Measurements from ENCODE around the gene LTBP3.
"Not testable (repeated sequence)": the region's sequence is repeated elsewhere in the genome, so short reads cannot be mapped to it uniquely, and the experiment has no call there.

LTBP3 gene

DNA sequence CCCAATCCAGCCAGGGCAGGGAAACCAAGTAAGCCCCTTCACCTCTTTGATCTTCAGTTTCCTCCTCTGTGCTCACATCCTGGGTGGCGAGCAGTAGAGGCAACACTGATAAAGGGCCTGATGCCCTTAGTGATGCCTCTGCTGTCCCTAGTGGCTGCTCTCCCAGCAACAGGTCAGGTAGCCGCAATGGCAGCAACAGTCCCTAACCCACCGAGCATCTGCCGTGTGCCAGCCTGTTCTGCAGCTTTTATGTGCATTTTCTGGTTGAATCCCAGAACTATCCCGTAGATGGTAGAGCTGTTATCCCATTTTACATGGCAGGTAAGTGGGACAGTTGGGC, 28.0 kb downstream of the LTBP3 start:
- Histone ChIP-seq H3K9me3 (ENCODE audit: low read depth, low read length) (no peaks in the 10 kb centered on the region), H3K36me3 (ENCODE audit: insufficient read depth, low read length) (peaks cover 8% of the 10 kb centered on the region; the same call in 1 of the 2 replicates), H3K9ac (ENCODE audit: insufficient read length) (no peak overlapping the region), H3K27ac (no peak overlapping the region), H3K4me3 (no peak overlapping the region)
- DNase-seq (ENCODE audit: low read depth, low spot score) = no peak
- no peak for TF ChIP-seq FOXP2 (optimal IDR thresholded peaks at IDR 0.05; ENCODE audit: control extremely low read depth, extremely low read length, insufficient read depth)
- TF ChIP-seq EZH2 (IDR thresholded peaks at IDR 0.05) = no peak
- no peak for TF ChIP-seq POLR2AphosphoS5 (IDR thresholded peaks at IDR 0.05; ENCODE audit: borderline replicate concordance, low read depth, low read length)

DNA sequence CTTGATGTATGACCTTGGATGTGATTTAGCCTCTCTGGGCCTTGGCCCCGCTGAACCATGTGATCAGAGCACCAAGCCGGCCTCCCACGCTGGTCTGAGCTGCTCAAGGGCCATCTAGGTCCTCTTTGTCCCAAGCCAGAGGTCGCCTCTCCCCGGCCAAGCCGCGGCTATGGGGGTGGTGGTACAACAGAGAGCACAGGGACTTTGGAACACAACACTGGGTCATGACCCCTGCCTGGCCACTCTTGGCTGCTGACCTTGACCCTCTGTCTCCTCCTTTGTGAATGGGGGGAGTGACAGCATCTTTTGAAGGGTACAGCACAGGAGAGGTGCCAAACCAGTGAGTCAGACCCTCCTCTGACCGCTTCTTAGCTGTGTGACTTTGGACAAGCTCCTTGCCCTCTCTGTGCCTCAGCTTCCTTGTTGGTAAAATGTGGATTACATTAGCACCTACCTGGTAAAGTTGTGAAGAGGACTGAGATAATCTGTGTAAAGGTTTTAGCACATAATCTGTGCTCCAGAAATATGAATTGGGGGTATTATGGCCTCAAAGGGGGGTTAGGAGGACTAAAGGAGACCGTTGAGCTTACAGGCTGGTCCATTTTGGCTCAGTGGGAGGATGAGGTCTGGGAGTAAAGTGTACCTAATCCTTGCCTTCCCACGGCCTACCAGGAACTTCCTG, 28.5 kb downstream of the LTBP3 start:
- peaks cover 8% of the 10 kb centered on the region; the same call in 1 of the 2 replicates for H3K36me3 ChIP-seq (ENCODE audit: insufficient read depth, low read length)

DNA sequence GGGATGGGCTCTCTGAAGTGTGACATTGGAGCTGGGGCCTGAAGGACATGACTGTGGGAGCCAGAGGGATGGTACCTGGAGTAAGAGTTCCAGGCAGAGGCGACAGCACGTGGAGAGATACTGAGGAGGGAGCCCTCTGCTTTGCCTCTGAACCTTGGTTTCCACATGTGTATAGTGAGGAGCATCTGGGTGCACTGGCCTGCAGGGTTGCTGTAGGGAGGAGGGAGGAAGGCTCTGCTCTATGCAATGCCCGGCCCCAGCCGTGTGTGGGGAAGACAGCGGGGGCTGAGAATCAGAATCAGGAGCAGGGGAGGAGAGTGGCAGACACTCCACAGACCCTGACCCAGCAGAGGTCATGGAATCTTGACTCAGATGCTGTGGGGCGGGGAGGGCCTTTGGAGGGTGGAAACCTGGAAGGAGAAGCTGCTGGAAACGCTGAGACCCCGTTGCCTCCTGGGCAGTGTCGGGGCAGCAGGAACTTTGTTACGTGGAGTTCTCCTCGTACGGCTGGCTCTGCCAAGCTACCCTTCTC, 29.3 kb downstream of the LTBP3 start:
- TF ChIP-seq POLR2AphosphoS5 (IDR thresholded peaks at IDR 0.05; ENCODE audit: borderline replicate concordance, low read depth, low read length) = no peak
- TF ChIP-seq EZH2 (IDR thresholded peaks at IDR 0.05) = no peak
- no peak for TF ChIP-seq FOXP2 (optimal IDR thresholded peaks at IDR 0.05; ENCODE audit: control extremely low read depth, extremely low read length, insufficient read depth)
- Histone ChIP-seq H3K36me3 (ENCODE audit: insufficient read depth, low read length) (peaks cover 8% of the 10 kb centered on the region; the same call in 1 of the 2 replicates), H3K9me3 (ENCODE audit: low read depth, low read length) (no peaks in the 10 kb centered on the region), H3K27ac (no peak overlapping the region), H3K4me3 (no peak overlapping the region), H3K9ac (ENCODE audit: insufficient read length) (no peak overlapping the region)
- DNase-seq (ENCODE audit: low read depth, low spot score) = no peak

More for the DNA sequence above, 28.5 kb downstream of the LTBP3 start:
- Histone ChIP-seq H3K4me3 (no peak overlapping the region), H3K27ac (no peak overlapping the region), H3K9me3 (ENCODE audit: low read depth, low read length) (no peaks in the 10 kb centered on the region), H3K9ac (ENCODE audit: insufficient read length) (no peak overlapping the region)
- DNase-seq (ENCODE audit: low read depth, low spot score) = no peak
- TF ChIP-seq EZH2 (IDR thresholded peaks at IDR 0.05) (no peak), POLR2AphosphoS5 (IDR thresholded peaks at IDR 0.05; ENCODE audit: borderline replicate concordance, low read depth, low read length) (no peak), FOXP2 (optimal IDR thresholded peaks at IDR 0.05; ENCODE audit: control extremely low read depth, extremely low read length, insufficient read depth) (no peak)

DNA sequence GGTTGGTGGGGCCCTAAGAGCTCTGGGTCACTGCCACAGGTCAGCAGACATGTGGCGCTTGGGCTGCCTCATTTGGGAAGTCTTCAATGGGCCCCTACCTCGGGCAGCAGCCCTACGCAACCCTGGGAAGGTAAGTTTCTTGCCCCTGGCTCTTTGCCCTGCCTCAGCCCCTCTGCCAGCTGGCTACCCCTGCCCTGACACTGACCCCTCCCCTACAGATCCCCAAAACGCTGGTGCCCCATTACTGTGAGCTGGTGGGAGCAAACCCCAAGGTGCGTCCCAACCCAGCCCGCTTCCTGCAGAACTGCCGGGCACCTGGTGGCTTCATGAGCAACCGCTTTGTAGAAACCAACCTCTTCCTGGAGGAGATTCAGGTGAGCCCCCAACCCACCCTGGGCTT, 31.4 kb downstream of the LTBP3 start:
- DNase-seq (ENCODE audit: low read depth, low spot score) = no peak
- Histone ChIP-seq H3K27ac (no peak overlapping the region), H3K9ac (ENCODE audit: insufficient read length) (no peak overlapping the region), H3K36me3 (ENCODE audit: insufficient read depth, low read length) (peaks cover 6% of the 10 kb centered on the region; the same call in 1 of the 2 replicates), H3K4me3 (no peak overlapping the region), H3K9me3 (ENCODE audit: low read depth, low read length) (no peaks in the 10 kb centered on the region)
- TF ChIP-seq FOXP2 (optimal IDR thresholded peaks at IDR 0.05; ENCODE audit: control extremely low read depth, extremely low read length, insufficient read depth) (no peak), POLR2AphosphoS5 (IDR thresholded peaks at IDR 0.05; ENCODE audit: borderline replicate concordance, low read depth, low read length) (no peak), EZH2 (IDR thresholded peaks at IDR 0.05) (no peak)

DNA sequence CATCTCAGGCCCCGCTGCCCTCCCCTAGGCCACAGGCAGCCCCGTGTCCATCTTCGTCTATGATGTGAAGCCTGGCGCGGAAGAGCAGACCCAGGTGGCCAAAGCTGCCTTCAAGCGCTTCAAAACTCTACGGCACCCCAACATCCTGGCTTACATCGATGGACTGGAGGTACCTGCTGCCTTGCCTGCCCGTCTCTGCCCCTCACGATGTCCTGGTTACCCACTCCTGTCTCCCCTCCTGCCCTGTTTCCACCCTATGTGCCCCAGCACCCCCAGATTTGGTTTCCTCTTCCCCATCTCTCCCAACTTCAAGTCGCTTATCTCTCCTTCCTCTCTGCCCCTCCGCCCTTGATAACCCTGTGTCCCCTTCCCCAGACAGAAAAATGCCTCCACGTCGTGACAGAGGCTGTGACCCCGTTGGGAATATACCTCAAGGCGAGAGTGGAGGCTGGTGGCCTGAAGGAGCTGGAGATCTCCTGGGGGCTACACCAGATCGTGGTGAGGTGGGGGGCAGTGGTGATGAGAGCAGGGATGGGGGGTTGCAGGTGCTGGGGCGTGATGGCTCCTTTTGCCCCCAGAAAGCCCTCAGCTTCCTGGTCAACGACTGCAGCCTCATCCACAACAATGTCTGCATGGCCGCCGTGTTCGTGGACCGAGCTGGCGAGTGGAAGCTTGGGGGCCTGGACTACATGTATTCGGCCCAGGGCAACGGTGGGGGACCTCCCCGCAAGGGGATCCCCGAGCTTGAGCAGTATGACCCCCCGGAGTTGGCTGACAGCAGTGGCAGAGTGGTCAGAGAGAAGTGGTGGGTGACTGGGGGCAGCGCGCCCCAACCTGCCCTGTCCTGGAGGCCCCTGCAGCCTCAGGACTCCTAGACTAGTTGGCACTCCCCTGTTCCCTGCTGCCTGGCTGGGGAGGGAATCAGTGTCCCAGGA, 32.3 kb downstream of the LTBP3 start:
- peak overlapping the region; percentile 97 for H3K9ac ChIP-seq (ENCODE audit: insufficient read length)
- H3K9me3 ChIP-seq (ENCODE audit: low read depth, low read length) = no peaks in the 10 kb centered on the region
- no peak for TF ChIP-seq EZH2 (IDR thresholded peaks at IDR 0.05)
- TF ChIP-seq FOXP2 (optimal IDR thresholded peaks at IDR 0.05; ENCODE audit: control extremely low read depth, extremely low read length, insufficient read depth) = no peak
- DNase-seq (ENCODE audit: low read depth, low spot score) = no peak
- H3K27ac ChIP-seq = no peak overlapping the region
- peak overlapping the region; percentile 94 for H3K4me3 ChIP-seq
- peaks cover 6% of the 10 kb centered on the region; the same call in 1 of the 2 replicates for H3K36me3 ChIP-seq (ENCODE audit: insufficient read depth, low read length)

DNA sequence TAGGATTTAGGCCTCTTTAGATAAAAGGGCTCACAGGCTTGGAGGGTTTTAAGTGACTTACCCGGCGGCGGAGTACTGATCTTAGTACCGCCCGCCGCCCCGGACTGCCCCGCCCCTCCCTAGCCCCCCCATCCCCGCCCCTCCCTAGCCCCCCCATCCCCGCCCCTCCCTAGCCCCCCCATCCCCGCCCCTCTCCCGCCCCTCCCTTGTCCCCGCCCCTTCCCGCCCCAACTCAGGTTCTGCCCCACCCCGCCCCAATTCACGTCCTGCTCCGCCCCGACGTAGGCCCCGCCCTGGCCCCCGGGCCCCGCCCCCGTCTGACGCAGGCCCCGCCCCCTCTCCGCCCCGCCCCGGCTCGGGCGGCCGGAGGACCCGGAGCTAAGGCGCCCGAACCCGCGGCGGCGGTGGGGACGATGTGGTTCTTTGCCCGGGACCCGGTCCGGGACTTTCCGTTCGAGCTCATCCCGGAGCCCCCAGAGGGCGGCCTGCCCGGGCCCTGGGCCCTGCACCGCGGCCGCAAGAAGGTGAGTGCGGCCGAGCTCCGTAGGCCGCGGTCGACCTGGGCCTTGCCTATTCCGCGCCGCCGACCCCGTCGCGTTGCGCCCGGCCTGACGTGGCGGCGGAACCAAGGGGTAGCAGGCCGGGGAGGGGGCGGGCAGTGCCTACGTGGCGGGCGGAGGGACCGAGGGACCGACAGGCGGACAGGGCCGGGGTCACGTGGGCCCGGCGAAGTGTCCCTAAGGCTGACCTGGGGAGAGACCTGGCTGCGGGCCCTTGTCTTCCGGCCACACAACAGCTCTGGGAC, 33.2 kb downstream of the LTBP3 start, which contains the start of gene SCYL1:
Gene SCYL1, plus strand, starts transcription at position 343 of the 805 bp plus-strand sequence. Its CDS starts 71 bp downstream, at position 414.
- Histone ChIP-seq H3K9ac (ENCODE audit: insufficient read length) (peak within 1 kb of the TSS; percentile 97), H3K4me3 (peak within 1 kb of the TSS; percentile 94), H3K27ac (0 out of 2 replicates have a peak within 1 kb of the TSS, but pooled peaks have one; percentile 31), H3K36me3 (ENCODE audit: insufficient read depth, low read length) (peaks cover 6% of the 10 kb centered on the region; the same call in 1 of the 2 replicates), H3K9me3 (ENCODE audit: low read depth, low read length) (no peaks in the 10 kb centered on the region)
- no peak for DNase-seq (ENCODE audit: low read depth, low spot score)
- TF ChIP-seq POLR2AphosphoS5 (IDR thresholded peaks at IDR 0.05; ENCODE audit: borderline replicate concordance, low read depth, low read length) = peak; percentile 51; the same call in 1 of the 2 replicates
- TF ChIP-seq FOXP2 (optimal IDR thresholded peaks at IDR 0.05; ENCODE audit: control extremely low read depth, extremely low read length, insufficient read depth) = no peak

DNA sequence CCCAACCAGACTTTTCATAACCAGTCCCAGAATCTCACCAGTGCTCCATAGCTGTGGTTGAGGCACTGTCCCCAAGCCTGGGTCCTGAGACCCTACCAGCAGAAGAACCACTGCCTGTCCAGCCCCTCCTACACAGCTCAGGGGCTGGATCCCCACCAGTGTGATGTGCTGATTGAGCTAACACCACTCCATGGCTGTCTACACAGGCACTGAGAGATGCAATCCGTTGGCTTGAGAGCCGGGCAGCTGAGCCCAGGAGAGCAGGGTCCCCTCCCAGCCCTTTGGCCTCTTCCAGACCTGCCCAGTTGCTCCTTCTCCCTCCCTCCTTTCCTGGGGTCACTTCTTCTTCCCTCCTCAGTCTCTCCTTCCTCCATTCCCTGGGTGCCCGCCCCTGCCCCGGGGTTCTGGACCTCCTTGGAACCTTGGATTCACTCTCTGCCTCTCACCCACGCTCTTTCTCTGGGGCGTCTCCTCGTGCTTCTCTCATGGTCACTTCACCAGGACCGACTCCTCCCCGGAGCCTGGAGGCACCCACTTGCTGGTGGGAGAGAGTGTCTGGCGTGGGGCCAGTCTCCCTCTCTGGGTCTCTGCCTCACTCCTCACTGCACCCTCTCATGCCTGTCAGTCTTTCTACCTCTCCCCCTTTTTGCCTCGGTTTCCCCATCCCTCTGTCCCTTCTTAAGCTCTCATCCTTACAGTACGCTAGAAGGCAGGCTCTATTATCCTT, 34.0 kb downstream of the LTBP3 start:
- peaks cover 6% of the 10 kb centered on the region; the same call in 1 of the 2 replicates for H3K36me3 ChIP-seq (ENCODE audit: insufficient read depth, low read length)
- DNase-seq (ENCODE audit: low read depth, low spot score) = no peak
- H3K4me3 ChIP-seq = peak overlapping the region; percentile 64
- no peaks in the 10 kb centered on the region for H3K9me3 ChIP-seq (ENCODE audit: low read depth, low read length)
- H3K9ac ChIP-seq (ENCODE audit: insufficient read length) = peak overlapping the region; percentile 11
- TF ChIP-seq EZH2 (IDR thresholded peaks at IDR 0.05) (no peak), POLR2AphosphoS5 (IDR thresholded peaks at IDR 0.05; ENCODE audit: borderline replicate concordance, low read depth, low read length) (no peak), FOXP2 (optimal IDR thresholded peaks at IDR 0.05; ENCODE audit: control extremely low read depth, extremely low read length, insufficient read depth) (no peak)
- no peak overlapping the region for H3K27ac ChIP-seq

DNA sequence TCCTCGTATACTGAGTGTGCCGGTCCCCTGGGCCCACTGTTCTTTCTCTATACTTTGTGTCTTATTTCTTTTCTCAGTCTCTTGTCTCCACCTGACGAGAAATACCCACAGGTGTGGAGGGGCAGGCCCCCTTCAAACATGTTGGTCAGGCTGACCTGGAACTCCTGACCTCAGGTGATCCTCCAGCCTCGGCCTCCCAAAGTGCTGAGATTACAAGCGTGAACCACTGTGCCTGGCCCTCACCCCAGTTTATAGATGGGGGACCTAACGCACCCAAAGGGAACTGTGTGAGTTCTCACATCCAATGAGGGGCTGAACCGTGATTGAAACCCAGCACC, 34.6 kb downstream of the LTBP3 start:
- not testable (repeated sequence) for DNase-seq (ENCODE audit: low read depth, low spot score); H3K36me3 ChIP-seq (ENCODE audit: insufficient read depth, low read length); H3K9ac ChIP-seq (ENCODE audit: insufficient read length); H3K27ac ChIP-seq; H3K9me3 ChIP-seq (ENCODE audit: low read depth, low read length); H3K4me3 ChIP-seq

DNA sequence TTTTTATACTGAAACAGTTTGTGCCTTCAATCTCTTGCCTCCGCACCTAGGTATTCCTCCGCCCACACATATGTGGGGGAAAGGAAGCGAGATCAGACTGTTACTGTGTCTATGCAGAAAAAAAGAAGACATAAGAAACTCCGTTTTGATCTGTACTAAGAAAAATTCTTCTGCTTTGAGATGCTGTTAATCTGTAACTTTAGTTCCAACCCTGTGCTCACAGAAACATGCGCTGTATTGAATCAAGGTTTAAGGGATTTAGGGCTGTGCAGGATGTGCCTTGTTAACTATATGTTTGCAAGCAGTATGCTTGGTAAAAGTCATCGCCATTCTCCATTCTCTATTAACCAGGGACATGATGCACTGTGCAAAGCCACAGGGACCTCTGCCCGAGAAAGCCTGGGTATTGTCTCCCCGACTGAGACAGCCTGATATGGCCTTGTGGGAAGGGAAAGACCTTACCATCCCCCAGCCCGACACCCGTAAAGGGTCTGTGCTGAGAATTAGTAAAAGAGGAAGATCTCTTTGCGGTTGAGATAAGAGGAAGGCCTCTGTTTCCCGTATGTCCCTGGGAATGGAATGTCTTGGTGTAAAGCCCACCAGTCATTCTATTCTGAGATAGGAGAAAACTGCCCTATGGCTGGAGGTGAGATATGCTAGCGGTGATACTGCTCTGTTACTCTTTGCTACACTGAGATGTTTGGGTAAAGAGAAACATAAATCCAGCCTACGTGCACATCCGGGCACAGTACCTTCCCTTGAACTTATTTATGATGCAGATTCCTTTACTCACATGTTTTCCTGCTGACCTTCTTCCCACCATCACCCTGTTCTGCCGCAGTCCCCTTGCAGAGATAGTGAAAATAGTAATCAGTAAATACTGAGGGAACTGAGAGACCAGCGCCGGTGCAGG, 35.2 kb downstream of the LTBP3 start:
- H3K36me3 ChIP-seq (ENCODE audit: insufficient read depth, low read length); H3K27ac ChIP-seq; H3K4me3 ChIP-seq; H3K9ac ChIP-seq (ENCODE audit: insufficient read length); H3K9me3 ChIP-seq (ENCODE audit: low read depth, low read length); DNase-seq (ENCODE audit: low read depth, low spot score): not testable (repeated sequence)

Measured in SK-N-MC (cell line).